IMR-90 (cell line): Measurements from ENCODE around the gene CYP27B1. TPM values are rescaled to one million over a fixed set of nuclear protein-coding genes. Genes with fewer than 3 reads are reported as not detected.

ENCODE experiments used
- ATAC-seq: fragments of 200-7000 bp; cut with Tn5 transposase; 2 replicates; pipeline ENCODE4 v1.9.1; 2020; ENCODE audit warnings: low read depth, mild to moderate bottlenecking, moderate library complexity
- BruUV-seq: library from RNA; stranded (reverse); fragments of 400-500 nt; replicated peaks from 2 replicates; lab custom pipeline; 2021; lab: Mats Ljungman, UMichigan
- CTCF ChIA-PET: fragments of 300-600 bp; formaldehyde crosslinking; extraction: SDS; loops from one replicate; lab custom pipeline; 2021; ENCODE audit warnings: antibody characterized with exemption; lab: Yijun Ruan, JAX
- POLR2A ChIA-PET: fragments of 300-600 bp; sonication (Branson Sonifier 250); formaldehyde crosslinking; loops from one replicate; lab custom pipeline; 2022; ENCODE audit warnings: antibody characterized with exemption; ENCODE audit not compliant: unreplicated experiment; lab: Charles Lee
- DNase-seq: peaks from one replicate; pipeline ENCODE4 v3.0.0; 2013
- H2AFZ ChIP-seq: replicated peaks from 2 replicates; pipeline ENCODE3; 2013; ENCODE audit warnings: low read length, mild to moderate bottlenecking; ENCODE audit not compliant: poor library complexity
- H2AK5ac ChIP-seq: 2 replicates; pipeline ENCODE4 v1.6.1; 2013; ENCODE audit warnings: low read depth, low read length, inconsistent platforms
- H2AK9ac ChIP-seq: replicated peaks from 2 replicates; pipeline ENCODE3; 2013; ENCODE audit warnings: mild to moderate bottlenecking, low read depth, low read length, moderate library complexity; ENCODE audit not compliant: poor library complexity
- H2BK120ac ChIP-seq: 2 replicates; pipeline ENCODE4 v1.6.1; 2013; ENCODE audit warnings: low read depth, low read length, inconsistent platforms
- H2BK15ac ChIP-seq: 3 replicates; pipeline ENCODE4 v1.6.1; 2013; ENCODE audit warnings: low read depth, low read length, inconsistent platforms
- H2BK20ac ChIP-seq: 2 replicates; pipeline ENCODE4 v1.6.1; 2013; ENCODE audit warnings: low read depth, mild to moderate bottlenecking, inconsistent platforms, low read length, moderate library complexity
- H2BK5ac ChIP-seq: 2 replicates; pipeline ENCODE4 v1.6.1; 2013; ENCODE audit warnings: mild to moderate bottlenecking, low read depth, low read length, inconsistent platforms; ENCODE audit not compliant: poor library complexity, severe bottlenecking
- H3K14ac ChIP-seq: replicated peaks from 2 replicates; pipeline ENCODE4 v1.6.1; 2013; ENCODE audit warnings: low read depth, low read length, inconsistent platforms
- H3K18ac ChIP-seq: 2 replicates; pipeline ENCODE4 v1.6.1; 2013; ENCODE audit warnings: low read depth, low read length, control low read depth
- H3K23ac ChIP-seq: 2 replicates; pipeline ENCODE4 v1.6.1; 2013; ENCODE audit warnings: low read depth, low read length, inconsistent platforms
- H3K27ac ChIP-seq: 2 replicates; pipeline ENCODE4 v1.5.1; 2013; ENCODE audit warnings: mild to moderate bottlenecking, control low read depth, low read length; ENCODE audit not compliant: insufficient read depth
- H3K27me3 ChIP-seq: 2 replicates; pipeline ENCODE4 v1.6.1; 2013; ENCODE audit warnings: low read length; ENCODE audit not compliant: control insufficient read depth, insufficient read depth
- H3K36me3 ChIP-seq: 2 replicates; pipeline ENCODE4 v1.6.1; 2013; ENCODE audit warnings: low read length, mixed read lengths; ENCODE audit not compliant: control insufficient read depth, insufficient read depth
- H3K4ac ChIP-seq: 2 replicates; pipeline ENCODE4 v1.6.1; 2013; ENCODE audit warnings: low read depth, low read length, inconsistent platforms
- H3K4me1 ChIP-seq: 2 replicates; pipeline ENCODE4 v1.6.1; 2013; ENCODE audit warnings: low read length, mixed read lengths; ENCODE audit not compliant: control insufficient read depth, insufficient read depth
- H3K4me2 ChIP-seq: 2 replicates; pipeline ENCODE4 v1.6.1; 2013; ENCODE audit warnings: low read depth, mild to moderate bottlenecking, control low read depth, low read length, moderate library complexity
- H3K4me3 ChIP-seq: 2 replicates; pipeline ENCODE4 v1.5.1; 2013; ENCODE audit warnings: low read depth, mild to moderate bottlenecking, control low read depth, low read length, moderate library complexity; ENCODE audit not compliant: insufficient read depth
- H3K56ac ChIP-seq: 2 replicates; pipeline ENCODE4 v1.6.1; 2013; ENCODE audit warnings: low read length, inconsistent platforms; ENCODE audit not compliant: insufficient read depth; ENCODE audit errors: extremely low read depth
- H3K79me1 ChIP-seq, 2 experiments: 2 replicates each; pipeline ENCODE4 v1.6.1; 2013; ENCODE audit warnings: low read length in 2 of 2, inconsistent platforms in 1 of 2, low read depth in 1 of 2
- H3K9ac ChIP-seq: 2 replicates; pipeline ENCODE4 v1.6.1; 2013; ENCODE audit warnings: low read depth, low read length, control low read depth
- H3K9me1 ChIP-seq: 2 replicates; pipeline ENCODE4 v1.6.1; 2013; ENCODE audit warnings: low read length, inconsistent platforms; ENCODE audit not compliant: insufficient read depth
- H3K9me3 ChIP-seq: 2 replicates; pipeline ENCODE4 v1.6.1; 2013; ENCODE audit warnings: low read length; ENCODE audit not compliant: control insufficient read depth, insufficient read depth
- H4K20me1 ChIP-seq: 2 replicates; pipeline ENCODE4 v1.6.1; 2013; ENCODE audit warnings: low read length, inconsistent platforms; ENCODE audit not compliant: insufficient read depth
- H4K5ac ChIP-seq: 2 replicates; pipeline ENCODE4 v1.6.1; 2013; ENCODE audit warnings: mild to moderate bottlenecking, low read depth, low read length, control low read depth
- H4K8ac ChIP-seq, 2 experiments: 2 replicates each; pipeline ENCODE4 v1.6.1; 2013; ENCODE audit warnings: low read depth in 2 of 2, low read length in 2 of 2, control low read depth in 1 of 2, inconsistent platforms in 1 of 2
- H4K91ac ChIP-seq: 2 replicates; pipeline ENCODE4 v1.6.1; 2013; ENCODE audit warnings: low read depth, low read length, inconsistent platforms; ENCODE audit not compliant: insufficient read depth
- BHLHE40 ChIP-seq: fragments of 150-350 bp; IDR thresholded peaks from 2 replicates; pipeline ENCODE4 v1.6.1; 2016; ENCODE audit warnings: mild to moderate bottlenecking, low read depth, low read length
- CEBPB ChIP-seq: IDR thresholded peaks from 2 replicates; pipeline ENCODE4 v1.6.1; 2012; ENCODE audit warnings: low read depth, low read length, improper control_type of control experiment
- CHD1 ChIP-seq: IDR thresholded peaks from 2 replicates; pipeline ENCODE4 v1.6.1; 2012; ENCODE audit warnings: low read depth, low read length, improper control_type of control experiment
- CTCF ChIP-seq: conservative IDR thresholded peaks from 2 replicates; pipeline ENCODE4 v1.5.1; 2012; ENCODE audit warnings: mild to moderate bottlenecking, low read depth, low read length, improper control_type of control experiment
- ELK1 ChIP-seq: fragments of 150-350 bp; IDR thresholded peaks from 2 replicates; pipeline ENCODE4 v1.6.1; 2016; ENCODE audit warnings: low read depth, mild to moderate bottlenecking, low read length, moderate library complexity, borderline replicate concordance
- FOS ChIP-seq: fragments of 150-350 bp; IDR thresholded peaks from 2 replicates; pipeline ENCODE4 v1.6.1; 2016; ENCODE audit warnings: low read depth, low read length
- MAFK ChIP-seq: IDR thresholded peaks from 2 replicates; pipeline ENCODE4 v1.6.1; 2012; ENCODE audit warnings: low read depth, low read length, improper control_type of control experiment
- MXI1 ChIP-seq: IDR thresholded peaks from 2 replicates; pipeline ENCODE4 v1.6.1; 2012; ENCODE audit warnings: low read depth, mild to moderate bottlenecking, low read length, moderate library complexity, borderline replicate concordance
- RCOR1 ChIP-seq: IDR thresholded peaks from 2 replicates; pipeline ENCODE4 v1.6.1; 2012; ENCODE audit warnings: mild to moderate bottlenecking, low read length, improper control_type of control experiment; ENCODE audit not compliant: insufficient replicate concordance
- WGBS, 2 experiments: methylation state at CpG; one replicate each; pipeline versions ENCODE4 v1.1.5 to v1.1.7; 2013; ENCODE audit warnings: missing lambda C conversion rate in 2 of 2; ENCODE audit not compliant: insufficient read length in 1 of 2; ENCODE audit errors: extremely low coverage in 2 of 2; 5-methylcytosine and 5-hydroxymethylcytosine counted together
- dilution Hi-C: fragments of 300-500 bp; cut with HindIII; formaldehyde crosslinking; loops from one replicate; pipeline ENCODE4 v1.14.3; 2018; ENCODE audit warnings: low sequenced_read_pairs; ENCODE audit not compliant: unreplicated experiment
- in situ Hi-C: fragments of 300-500 bp; cut with MboI; formaldehyde crosslinking; loops from 3 replicates; pipeline ENCODE4 v1.14.3; 2019; ENCODE audit warnings: low sequenced_read_pairs, inconsistent platforms, mixed read lengths
- intact Hi-C: fragments of 100-400 bp; cut with micrococcal nuclease; formaldehyde crosslinking; loops from 2 replicates; pipeline ENCODE4 v1.10.0; 2022
- polyA plus RNA-seq, 3 experiments: library from polyadenylated mRNA; depleted of rRNA; stranded (reverse); fragments of >200 nt; gene quantifications; 2 replicates each; pipeline ENCODE4 v1.2.3, GENCODE V29; 2012; ENCODE audit warnings: low replicate concordance in 1 of 3
- total RNA-seq: library from RNA; depleted of rRNA; stranded (reverse); fragments of >200 nt; gene quantifications from 2 replicates; pipeline ENCODE4 v1.2.3, GENCODE V29; 2012

CYP27B1 gene
- total and polyA plus RNA-seq, 2 of the 4 experiments (the other 2 are of a cell fraction) = 0.36 to 1.3 TPM

- dilution Hi-C loops = no loop called here
- peak overlapping the region; percentile 82 for H4K91ac ChIP-seq
- TF ChIP-seq MAFK (no peak), MXI1 (0 out of 2 replicates have a peak, but pooled peaks have one; percentile 39), ELK1 (no peak), BHLHE40 (no peak), CHD1 (no peak), FOS (no peak), CTCF (peak; percentile 19; the same call in 1 of the 2 replicates), RCOR1 (no peak), CEBPB (no peak)
- no peak overlapping the region for H2BK15ac ChIP-seq
- peak overlapping the region; percentile 40 for H4K5ac ChIP-seq
- peak overlapping the region; percentile 90; the same call in 1 of the 2 replicates for H3K14ac ChIP-seq
- H3K4me1 ChIP-seq = 0 out of 2 replicates have a peak, but pooled peaks cover 4% of the 10 kb centered on the region
- H3K36me3 ChIP-seq = peaks cover 6% of the 10 kb centered on the region; the same call in 1 of the 2 replicates
- H3K4me2 ChIP-seq = peak overlapping the region; percentile 77
- ChIA-PET POLR2A (no interaction called here), CTCF (interaction anchor here (1.2 kb wide), 1 partner anchor 13 kb away, joined by 3 read pairs; no protein-coding TSS in a partner anchor)
- H3K18ac ChIP-seq = peak overlapping the region; percentile 45
- peak overlapping the region; percentile 61 for H3K27ac ChIP-seq
- in situ Hi-C loops = no loop called here
- peaks cover 12% of the 10 kb centered on the region; the same call in 1 of the 2 replicates for H3K27me3 ChIP-seq
- 16% methylated on average over 53 of the region's 76 CpGs; no CpG with 5 or more reads in 1 of the 2 experiments for WGBS, 2 experiments
- peak overlapping the region; percentile 75 for H3K23ac ChIP-seq
- peak overlapping the region; percentile 92; the same call in 1 of the 2 replicates for H3K9ac ChIP-seq
- H4K20me1 ChIP-seq = peaks cover 9% of the 10 kb centered on the region; the same call in 1 of the 2 replicates
- H2AK5ac ChIP-seq = peak overlapping the region; percentile 65; the same call in 1 of the 2 replicates
- H2BK120ac ChIP-seq = peak overlapping the region; percentile 27
- peaks cover 6% of the 10 kb centered on the region; the same call in 1 of the 2 replicates for H3K9me1 ChIP-seq
- peak overlapping the region; percentile 74 for H2BK5ac ChIP-seq
- BruUV-seq = no TSS peak
- H3K9me3 ChIP-seq = no peaks in the 10 kb centered on the region
- H2AFZ ChIP-seq = peak overlapping the region; percentile 100
- no peak for DNase-seq
- H3K79me1 ChIP-seq = peaks cover 0 to 17% of the 10 kb centered on the region in 2 experiments; a peak in 1 of 4 replicates
- no peak overlapping the region for H2BK20ac ChIP-seq
- H3K4ac ChIP-seq = peak overlapping the region; percentile 89
- 0 out of 2 replicates have a peak overlapping the region, but pooled peaks have one; percentile 23 for H3K56ac ChIP-seq
- H4K8ac ChIP-seq = peak overlapping the region; percentile 92 to 96
- peak; percentile 7 for ATAC-seq
- H2AK9ac ChIP-seq = peak overlapping the region; percentile 99
- H3K4me3 ChIP-seq = peak overlapping the region; percentile 70
- intact Hi-C loops = no loop called here
Measured at GRCh38 chr12:57726884-57727757, 39.8 kb downstream of the CYP27B1 start.
